ENCODE data around the gene GPHA2. TPM values are rescaled to one million over a fixed set of nuclear protein-coding genes. Genes with fewer than 3 reads are reported as not detected.

GPHA2 gene
- total RNA-seq, 1 donor from 2014 or later: not detected

GRCh38 chr11:64911689-64912088 lies 24.0 kb downstream of the GPHA2 start:
- Mint-ChIP-seq H3K27me3 (ENCODE audit: insufficient read depth, low read depth) (peaks cover 4% of the 10 kb centered on the region), H3K27ac (no peak overlapping the region), H3K9me3 (no peaks in the 10 kb centered on the region), H3K36me3 (peaks cover 4% of the 10 kb centered on the region), H3K4me1 (peaks cover 12% of the 10 kb centered on the region), H3K4me3 (no peak overlapping the region)
- Histone ChIP-seq H3K79me2 (ENCODE audit: low read depth) (peaks cover 6% of the 10 kb centered on the region), H3K36me3 (no peaks in the 10 kb centered on the region), H3K4me2 (no peak overlapping the region), H4K20me1 (ENCODE audit: low read depth) (peaks cover 4% of the 10 kb centered on the region), H3K27ac (no peak overlapping the region), H3K4me1 (peaks cover 9% of the 10 kb centered on the region), H3K9ac (no peak overlapping the region), H3K9me3 (ENCODE audit: low read depth) (no peaks in the 10 kb centered on the region), H3K27me3 (no peaks in the 10 kb centered on the region), H2AFZ (replicated peaks) (no peak overlapping the region), H3K4me3 (no peak overlapping the region), H3F3A (ENCODE audit: low read depth) (no peaks in the 10 kb centered on the region)
- no peak for TF ChIP-seq CTCF (IDR thresholded peaks at IDR 0.05)
- no peak for TF ChIP-seq EZH2 (IDR thresholded peaks at IDR 0.05)
- TF ChIP-seq EZH2phosphoT487 (IDR thresholded peaks at IDR 0.05): no peak
- DNase-seq (ENCODE audit: low spot score): no peak

GRCh38 chr11:64911142-64911541 lies 24.6 kb downstream of the GPHA2 start:
- Mint-ChIP-seq H3K27ac (no peak overlapping the region), H3K36me3 (peaks cover 4% of the 10 kb centered on the region), H3K9me3 (no peaks in the 10 kb centered on the region), H3K4me3 (no peak overlapping the region), H3K4me1 (peaks cover 7% of the 10 kb centered on the region), H3K27me3 (ENCODE audit: insufficient read depth, low read depth) (peaks cover 4% of the 10 kb centered on the region)
- Histone ChIP-seq H3K79me2 (ENCODE audit: low read depth) (peaks cover under 1% of the 10 kb centered on the region), H3K27me3 (no peaks in the 10 kb centered on the region), H3K4me2 (no peak overlapping the region), H3K9me3 (ENCODE audit: low read depth) (no peaks in the 10 kb centered on the region), H3K4me3 (no peak overlapping the region), H2AFZ (replicated peaks) (no peak overlapping the region), H3K27ac (no peak overlapping the region), H4K20me1 (ENCODE audit: low read depth) (peaks cover 2% of the 10 kb centered on the region), H3K9ac (no peak overlapping the region), H3K4me1 (peaks cover 7% of the 10 kb centered on the region), H3K36me3 (no peaks in the 10 kb centered on the region), H3F3A (ENCODE audit: low read depth) (no peaks in the 10 kb centered on the region)
- TF ChIP-seq EZH2 (IDR thresholded peaks at IDR 0.05): no peak
- no peak for TF ChIP-seq EZH2phosphoT487 (IDR thresholded peaks at IDR 0.05)
- TF ChIP-seq CTCF (IDR thresholded peaks at IDR 0.05): no peak
- DNase-seq (ENCODE audit: low spot score): no peak

GRCh38 chr11:64910451-64911093 lies 25.1 kb downstream of the GPHA2 start:
- Mint-ChIP-seq H3K9me3 (no peaks in the 10 kb centered on the region), H3K4me1 (peaks cover 2% of the 10 kb centered on the region), H3K4me3 (no peak overlapping the region), H3K27ac (no peak overlapping the region), H3K27me3 (ENCODE audit: insufficient read depth, low read depth) (peaks cover 4% of the 10 kb centered on the region), H3K36me3 (peaks cover 4% of the 10 kb centered on the region)
- H3K4me3 ChIP-seq: no peak overlapping the region
- DNase-seq (ENCODE audit: low spot score): no peak
- no peak overlapping the region for H2AFZ ChIP-seq (replicated peaks)
- H3F3A ChIP-seq (ENCODE audit: low read depth): no peaks in the 10 kb centered on the region
- H3K9me3 ChIP-seq (ENCODE audit: low read depth): no peaks in the 10 kb centered on the region
- TF ChIP-seq EZH2phosphoT487 (IDR thresholded peaks at IDR 0.05): no peak
- H3K4me2 ChIP-seq: no peak overlapping the region
- no peaks in the 10 kb centered on the region for H3K79me2 ChIP-seq (ENCODE audit: low read depth)
- H4K20me1 ChIP-seq (ENCODE audit: low read depth): no peaks in the 10 kb centered on the region
- peaks cover 1% of the 10 kb centered on the region for H3K4me1 ChIP-seq
- H3K36me3 ChIP-seq: no peaks in the 10 kb centered on the region
- H3K27me3 ChIP-seq: no peaks in the 10 kb centered on the region
- H3K27ac ChIP-seq: no peak overlapping the region
- no peak overlapping the region for H3K9ac ChIP-seq

GRCh38 chr11:64909653-64910343 lies 25.9 kb downstream of the GPHA2 start:
- Histone ChIP-seq H3K4me2 (no peak overlapping the region), H3K9ac (no peak overlapping the region), H3K4me3 (no peak overlapping the region), H3K36me3 (no peaks in the 10 kb centered on the region), H4K20me1 (ENCODE audit: low read depth) (no peaks in the 10 kb centered on the region), H2AFZ (replicated peaks) (no peak overlapping the region), H3K4me1 (no peaks in the 10 kb centered on the region), H3K79me2 (ENCODE audit: low read depth) (no peaks in the 10 kb centered on the region), H3K9me3 (ENCODE audit: low read depth) (no peaks in the 10 kb centered on the region), H3K27me3 (no peaks in the 10 kb centered on the region), H3F3A (ENCODE audit: low read depth) (no peaks in the 10 kb centered on the region), H3K27ac (no peak overlapping the region)
- no peak for DNase-seq (ENCODE audit: low spot score)
- H3K27ac Mint-ChIP-seq: no peak overlapping the region
- peaks cover 4% of the 10 kb centered on the region for H3K27me3 Mint-ChIP-seq (ENCODE audit: insufficient read depth, low read depth)
- peaks cover 8% of the 10 kb centered on the region for H3K36me3 Mint-ChIP-seq
- TF ChIP-seq EZH2phosphoT487 (IDR thresholded peaks at IDR 0.05) (no peak), EZH2 (IDR thresholded peaks at IDR 0.05) (no peak), CTCF (IDR thresholded peaks at IDR 0.05) (no peak)
- H3K4me3 Mint-ChIP-seq: no peak overlapping the region
- H3K9me3 Mint-ChIP-seq: no peaks in the 10 kb centered on the region
- no peaks in the 10 kb centered on the region for H3K4me1 Mint-ChIP-seq

Measured in neural progenitor cell (in vitro differentiated cells).